Right lobe of liver (tissue), 6 donors: ENCODE data around the gene SEC22A. TPM values are rescaled to one million over a fixed set of nuclear protein-coding genes. Genes with fewer than 3 reads are reported as not detected.

ENCODE experiments used
- ATAC-seq, 4 donors: fragments of 200-7000 bp; cut with Tn5 transposase; one replicate each; pipeline ENCODE4 v1.9.1; 2020; ENCODE audit warnings: mild to moderate bottlenecking in 4 of 4, moderate library complexity in 4 of 4
- DNase-seq, 3 donors: peaks; one replicate each; pipeline ENCODE4 v3.0.0-alpha.2; 2020
- H3K27ac ChIP-seq, 3 donors: fragments of 200-600 bp; one replicate each; pipeline ENCODE4 v1.8.0; 2022
- H3K27me3 ChIP-seq, 2 donors: fragments of 200-600 bp; one replicate each; pipeline ENCODE4 v1.8.0; 2022
- H3K36me3 ChIP-seq, 4 donors: fragments of 200-600 bp; sonication (generic) in 1 of 4; one replicate each; pipeline versions ENCODE4 v1.5.1 to v1.8.0; 2017 to 2022; ENCODE audit warnings: control low read depth in 1 of 4
- H3K4me1 ChIP-seq, 4 donors: fragments of 200-600 bp; sonication (generic) in 1 of 4; one replicate each; pipeline versions ENCODE4 v1.5.1 to v1.8.0; 2017 to 2022; ENCODE audit warnings: control low read depth in 1 of 4
- H3K4me3 ChIP-seq, 3 donors: fragments of 200-600 bp; one replicate each; pipeline ENCODE4 v1.8.0; 2022
- H3K9me3 ChIP-seq, 4 donors: fragments of 200-600 bp; sonication (generic) in 1 of 4; one replicate each; pipeline versions ENCODE4 v1.5.1 to v1.8.0; 2017 to 2022; ENCODE audit warnings: control low read depth in 1 of 4
- POLR2A ChIP-seq: fragments of 450-650 bp; IDR thresholded peaks from one replicate; pipeline ENCODE4 v1.6.1; 2017; ENCODE audit warnings: antibody characterized with exemption, mild to moderate bottlenecking
- WGBS: methylation state at CpG from one replicate; pipeline ENCODE4 v1.1.6; 2018; ENCODE audit warnings: low coverage, low lambda C conversion rate; ENCODE audit not compliant: insufficient coverage; ENCODE audit errors: missing lambda C conversion rate; 5-methylcytosine and 5-hydroxymethylcytosine counted together
- intact Hi-C, 2 donors: fragments of 100-400 bp; cut with DNase I; formaldehyde crosslinking; loops; one replicate each; pipeline versions ENCODE4 v1.11.2 to v1.14.1; 2022
- total RNA-seq, 6 experiments: library from RNA; depleted of rRNA in 2 of 6; stranded (reverse); fragments of >200 nt in 2 of 6; fragmentation: NEBNext Ultra II Directional in 3 of 6; extraction: Animal tissue kit (Norgen Biotek cat#: 25700) in 3 of 6; gene quantifications; one replicate each; pipeline versions ENCODE4 v1.1.0 to v1.2.4, GENCODE V29; 2016 to 2023
- TF ChIP-seq, protein P1 (sequence below), 4 donors: fragments of 200-600 bp in 3 of 4; fragments of 450-650 bp in 1 of 4; IDR thresholded peaks; one replicate each; pipeline versions ENCODE4 v1.5.1 to v1.8.0; 2016 to 2022; ENCODE audit warnings: antibody characterized with exemption in 4 of 4, mild to moderate bottlenecking in 2 of 4
- donor health status: DM: no; HTN: yes; CAD: no.
- donor health status: DM: no; HTN: no; CAD: no.
- donor health status: DM: no; HTN: no; CAD: no.
- donor health status: DM: no; HTN: yes; CAD: no.
- donor health status: DM: no; HTN: yes; CAD: no.

The SEC22A gene
- total RNA-seq, 6 experiments from 2014 or later, result 7.5 to 24.9 (median 11.0) TPM

DNA sequence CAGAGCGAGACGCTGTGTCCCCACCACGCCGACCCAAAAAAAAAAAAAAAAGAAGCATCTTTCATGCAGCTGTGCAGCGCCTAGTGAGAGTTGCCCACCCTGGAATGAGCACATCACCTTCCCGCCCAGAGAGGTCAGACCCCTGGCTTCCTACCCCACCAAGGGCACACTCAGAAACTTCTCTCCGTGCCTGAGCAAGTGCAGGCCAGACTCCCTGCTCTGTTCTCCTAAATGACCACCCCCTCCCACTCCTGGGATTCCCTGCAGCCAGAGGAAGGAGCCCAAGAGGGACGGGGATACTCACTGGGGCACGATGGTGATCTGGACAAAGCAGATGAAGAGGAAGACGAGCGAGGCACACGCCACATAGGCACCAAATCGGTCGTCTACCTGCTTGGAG lies 116.0 kb downstream of the SEC22A start:
- no peak for ATAC-seq
- peak in 1 of 3 donors; percentile 27 for DNase-seq
- H3K9me3 ChIP-seq, result no peaks in the 10 kb centered on the region
- no peak overlapping the region for H3K4me3 ChIP-seq
- H3K4me1 ChIP-seq, result peaks cover 0 to under 1% (median 0%) of the 10 kb centered on the region in 4 donors
- no peak overlapping the region for H3K27ac ChIP-seq
- intact Hi-C loops, result no loop called here
- H3K27me3 ChIP-seq, result no peaks in the 10 kb centered on the region
- 91% methylated on average over 5 of the region's 14 CpGs for WGBS
- no peak for TF ChIP-seq POLR2A
- TF ChIP-seq, protein P1, sequence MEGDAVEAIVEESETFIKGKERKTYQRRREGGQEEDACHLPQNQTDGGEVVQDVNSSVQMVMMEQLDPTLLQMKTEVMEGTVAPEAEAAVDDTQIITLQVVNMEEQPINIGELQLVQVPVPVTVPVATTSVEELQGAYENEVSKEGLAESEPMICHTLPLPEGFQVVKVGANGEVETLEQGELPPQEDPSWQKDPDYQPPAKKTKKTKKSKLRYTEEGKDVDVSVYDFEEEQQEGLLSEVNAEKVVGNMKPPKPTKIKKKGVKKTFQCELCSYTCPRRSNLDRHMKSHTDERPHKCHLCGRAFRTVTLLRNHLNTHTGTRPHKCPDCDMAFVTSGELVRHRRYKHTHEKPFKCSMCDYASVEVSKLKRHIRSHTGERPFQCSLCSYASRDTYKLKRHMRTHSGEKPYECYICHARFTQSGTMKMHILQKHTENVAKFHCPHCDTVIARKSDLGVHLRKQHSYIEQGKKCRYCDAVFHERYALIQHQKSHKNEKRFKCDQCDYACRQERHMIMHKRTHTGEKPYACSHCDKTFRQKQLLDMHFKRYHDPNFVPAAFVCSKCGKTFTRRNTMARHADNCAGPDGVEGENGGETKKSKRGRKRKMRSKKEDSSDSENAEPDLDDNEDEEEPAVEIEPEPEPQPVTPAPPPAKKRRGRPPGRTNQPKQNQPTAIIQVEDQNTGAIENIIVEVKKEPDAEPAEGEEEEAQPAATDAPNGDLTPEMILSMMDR (IDR thresholded peaks at IDR 0.05), result no peak
- H3K36me3 ChIP-seq, result no peaks in the 10 kb centered on the region

GRCh38 chr3:123318374-123318773 lies 116.6 kb downstream of the SEC22A start:
- Histone ChIP-seq H3K4me3 (no peak overlapping the region), H3K36me3 (no peaks in the 10 kb centered on the region), H3K27me3 (no peaks in the 10 kb centered on the region), H3K4me1 (no peaks in the 10 kb centered on the region), H3K9me3 (no peaks in the 10 kb centered on the region), H3K27ac (no peak overlapping the region)
- ATAC-seq (no peak), DNase-seq (no peak)
- WGBS, result 57% methylated on average over 1 of the region's 3 CpGs
- TF ChIP-seq, protein P1 (IDR thresholded peaks at IDR 0.05), result no peak
- no peak for TF ChIP-seq POLR2A
- intact Hi-C loops, result no loop called here

GRCh38 chr3:123319760-123320159 lies 118.0 kb downstream of the SEC22A start:
- Histone ChIP-seq H3K4me3 (no peak overlapping the region), H3K27me3 (no peaks in the 10 kb centered on the region), H3K9me3 (no peaks in the 10 kb centered on the region), H3K4me1 (no peaks in the 10 kb centered on the region), H3K27ac (no peak overlapping the region), H3K36me3 (no peaks in the 10 kb centered on the region)
- ATAC-seq (no peak), DNase-seq (peak in 1 of 3 donors; percentile 48)
- intact Hi-C loops, result no loop called here
- no peak for TF ChIP-seq POLR2A
- WGBS, result 55% methylated on average over 4 of the region's 10 CpGs

DNA sequence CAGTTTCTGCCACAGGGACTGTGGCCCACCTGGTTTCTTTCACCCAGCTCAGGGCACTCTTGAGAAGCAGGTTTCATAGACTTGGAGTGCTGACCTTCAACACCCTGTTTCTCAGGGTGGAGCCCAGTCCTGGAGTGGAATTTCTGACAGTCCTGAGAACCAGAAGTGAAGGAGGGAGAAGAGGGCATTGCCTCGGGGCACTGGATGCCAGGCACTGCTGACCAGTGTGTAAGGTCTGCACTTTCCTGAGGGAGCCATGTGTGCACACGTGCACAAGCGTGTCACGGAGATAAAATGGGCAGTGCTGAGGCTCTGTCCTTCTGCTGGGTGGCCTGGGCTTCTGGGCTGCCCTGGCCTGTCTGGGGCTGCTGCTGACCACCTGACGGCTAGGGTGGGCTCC lies 118.5 kb downstream of the SEC22A start:
- intact Hi-C loops, result no loop called here
- H3K9me3 ChIP-seq, result no peaks in the 10 kb centered on the region
- H3K27me3 ChIP-seq, result no peaks in the 10 kb centered on the region
- 50% methylated on average over 2 of the region's 5 CpGs for WGBS
- H3K4me1 ChIP-seq, result no peaks in the 10 kb centered on the region
- ATAC-seq (no peak), DNase-seq (no peak)
- no peak overlapping the region for H3K4me3 ChIP-seq
- no peak overlapping the region for H3K27ac ChIP-seq
- no peaks in the 10 kb centered on the region for H3K36me3 ChIP-seq
- TF ChIP-seq, protein P1 (IDR thresholded peaks at IDR 0.05), result no peak
- TF ChIP-seq POLR2A, result no peak

- no peak overlapping the region for H3K27ac ChIP-seq
- no peaks in the 10 kb centered on the region for H3K4me1 ChIP-seq
- 96% methylated on average over 4 of the region's 8 CpGs for WGBS
- DNase-seq (peak in 1 of 3 donors; percentile 23), ATAC-seq (no peak)
- no peaks in the 10 kb centered on the region for H3K36me3 ChIP-seq
- no peak for TF ChIP-seq POLR2A
- TF ChIP-seq, protein P1 (IDR thresholded peaks at IDR 0.05), result no peak
- H3K4me3 ChIP-seq, result no peak overlapping the region
- intact Hi-C loops, result no loop called here
- H3K9me3 ChIP-seq, result no peaks in the 10 kb centered on the region
- H3K27me3 ChIP-seq, result no peaks in the 10 kb centered on the region
These were observed 120.1 kb downstream of the SEC22A start for GRCh38 chr3:123321806-123322205.
